ENCODE measurements around the gene PNP. TPM values are rescaled to one million over a fixed set of nuclear protein-coding genes. Genes with fewer than 3 reads are reported as not detected.

The PNP gene
- total RNA-seq, 1 donor from 2014 or later, result 32.8 TPM

- no peaks in the 10 kb centered on the region for H3K9me3 ChIP-seq
- intact Hi-C loops (cut with DNase I), result no loop called here
- no peaks in the 10 kb centered on the region for H3K36me3 ChIP-seq
- no peak for TF ChIP-seq CTCF (IDR thresholded peaks at IDR 0.05)
- no peak for DNase-seq
- no peaks in the 10 kb centered on the region for H3K4me1 ChIP-seq
- no peak overlapping the region for H3K27ac ChIP-seq
- ATAC-seq, result peak; percentile 74
- no peaks in the 10 kb centered on the region for H3K27me3 ChIP-seq
- no peak overlapping the region for H3K4me3 ChIP-seq
Measured at GRCh38 chr14:20524027-20524426, 54.8 kb downstream of the PNP start.

Other genes with a start within 250 kb of the PNP start
- not detected for gene OR11H6, start 245.7 kb upstream of the PNP start, total RNA-seq
- not detected for gene OR11H7, start 240.4 kb upstream of the PNP start, total RNA-seq
- gene OR11H4, start 230.1 kb upstream of the PNP start, total RNA-seq, result not detected
- gene TTC5, start 163.5 kb upstream of the PNP start, total RNA-seq, result 15.6 TPM
- 37.9 TPM for gene CCNB1IP1, start 136.1 kb upstream of the PNP start, total RNA-seq
- 15.6 TPM for gene PARP2, start 125.8 kb upstream of the PNP start, total RNA-seq
- gene TEP1, start 55.9 kb upstream of the PNP start, total RNA-seq, result 48.9 TPM
- 0.29 TPM for gene KLHL33, start 33.2 kb upstream of the PNP start, total RNA-seq
- 33.8 TPM for gene OSGEP, start 14.6 kb upstream of the PNP start, total RNA-seq
- 101 TPM for gene APEX1, start 14.2 kb upstream of the PNP start, total RNA-seq
- gene PIP4P1, start 8.0 kb upstream of the PNP start, total RNA-seq, result 40.2 TPM
- gene RNASE10, start 36.1 kb downstream of the PNP start, total RNA-seq, result 0.58 TPM
- not detected for gene RNASE9, start 91.6 kb downstream of the PNP start, total RNA-seq
- not detected for gene RNASE11, start 118.6 kb downstream of the PNP start, total RNA-seq
- not detected for gene RNASE12, start 122.0 kb downstream of the PNP start, total RNA-seq
- gene OR6S1, start 172.3 kb downstream of the PNP start, total RNA-seq, result not detected
- gene RNASE4, start 215.2 kb downstream of the PNP start, total RNA-seq, result 42.5 TPM
- 28.1 TPM for gene ANG, start 219.4 kb downstream of the PNP start, total RNA-seq